Measurements from ENCODE around the gene THRSP. TPM values are rescaled to one million over a fixed set of nuclear protein-coding genes. Genes with fewer than 3 reads are reported as not detected.
"Not testable (repeated sequence)": the region's sequence is repeated elsewhere in the genome, so short reads cannot be mapped to it uniquely, and the experiment has no call there.

THRSP gene
- polyA plus RNA-seq, 2 donors, result 0.06 to 0.08 TPM

- no peak overlapping the region for H3K27ac ChIP-seq (ENCODE audit: low read depth in 2 of 2, low read length in 1 of 2)
- H3K27me3 ChIP-seq (ENCODE audit: control insufficient read depth in 1 of 2, insufficient read depth in 2 of 2, low read length in 2 of 2), result no peaks in the 10 kb centered on the region
- H3K4me1 ChIP-seq (ENCODE audit: control insufficient read depth in 2 of 2, insufficient read depth in 2 of 2, low read length in 1 of 2), result peaks cover 0 to 4% of the 10 kb centered on the region in 2 donors
- no peak overlapping the region for H3K4me3 ChIP-seq (ENCODE audit: low read depth in 1 of 2, low read length in 2 of 2)
- WGBS, 2 donors, result 81 to 86% methylated on average over 9 of the region's 9 CpGs
- H3K9me3 ChIP-seq (ENCODE audit: control insufficient read depth in 2 of 2, insufficient read depth in 1 of 2, low read depth in 1 of 2, low read length in 1 of 2), result no peaks in the 10 kb centered on the region
- no peaks in the 10 kb centered on the region for H3K36me3 ChIP-seq (ENCODE audit: control insufficient read depth in 2 of 2, insufficient read depth in 2 of 2, low read length in 1 of 2)
Observed at GRCh38 chr11:78037825-78038620, 25.6 kb upstream of the THRSP start.

DNA sequence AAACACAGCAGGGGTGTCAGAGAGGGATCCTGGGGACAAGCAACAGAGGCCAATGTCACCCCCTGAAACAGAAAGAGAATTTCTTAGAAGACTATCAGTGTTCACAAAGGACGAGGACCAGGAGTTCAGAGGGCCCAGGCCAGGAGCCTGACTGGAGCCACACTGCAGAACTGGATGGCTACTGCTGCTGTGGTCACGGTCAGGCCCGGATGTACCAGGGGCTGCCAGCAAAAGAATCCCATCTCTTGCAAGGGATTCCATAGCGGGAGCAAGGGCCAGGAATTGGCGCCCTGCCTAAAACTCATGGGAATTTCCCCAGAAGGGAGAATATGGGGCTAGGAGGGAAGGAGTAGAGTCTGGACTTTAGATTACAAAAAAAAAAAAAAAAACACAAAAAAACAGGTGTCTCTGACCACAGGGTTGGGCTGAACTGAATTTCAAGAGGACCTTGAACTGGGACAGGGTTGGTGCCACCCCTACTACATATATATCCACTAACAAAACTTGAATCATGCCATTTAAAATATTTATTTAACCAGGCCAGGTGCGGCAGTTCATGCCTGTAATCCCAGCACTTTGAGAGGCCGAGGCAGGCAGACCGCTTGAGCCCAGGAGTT lies 24.9 kb upstream of the THRSP start:
- H3K9me3 ChIP-seq (ENCODE audit: control insufficient read depth in 2 of 2, insufficient read depth in 1 of 2, low read depth in 1 of 2, low read length in 1 of 2), result no peaks in the 10 kb centered on the region
- WGBS, 2 donors, result 68 to 89% methylated on average over 8 of the region's 8 CpGs
- no peaks in the 10 kb centered on the region for H3K36me3 ChIP-seq (ENCODE audit: control insufficient read depth in 2 of 2, insufficient read depth in 2 of 2, low read length in 1 of 2)
- peaks cover 0 to 4% of the 10 kb centered on the region in 2 donors for H3K4me1 ChIP-seq (ENCODE audit: control insufficient read depth in 2 of 2, insufficient read depth in 2 of 2, low read length in 1 of 2)
- no peak overlapping the region for H3K4me3 ChIP-seq (ENCODE audit: low read depth in 1 of 2, low read length in 2 of 2)
- no peak overlapping the region for H3K27ac ChIP-seq (ENCODE audit: low read depth in 2 of 2, low read length in 1 of 2)
- no peaks in the 10 kb centered on the region for H3K27me3 ChIP-seq (ENCODE audit: control insufficient read depth in 1 of 2, insufficient read depth in 2 of 2, low read length in 2 of 2)

DNA sequence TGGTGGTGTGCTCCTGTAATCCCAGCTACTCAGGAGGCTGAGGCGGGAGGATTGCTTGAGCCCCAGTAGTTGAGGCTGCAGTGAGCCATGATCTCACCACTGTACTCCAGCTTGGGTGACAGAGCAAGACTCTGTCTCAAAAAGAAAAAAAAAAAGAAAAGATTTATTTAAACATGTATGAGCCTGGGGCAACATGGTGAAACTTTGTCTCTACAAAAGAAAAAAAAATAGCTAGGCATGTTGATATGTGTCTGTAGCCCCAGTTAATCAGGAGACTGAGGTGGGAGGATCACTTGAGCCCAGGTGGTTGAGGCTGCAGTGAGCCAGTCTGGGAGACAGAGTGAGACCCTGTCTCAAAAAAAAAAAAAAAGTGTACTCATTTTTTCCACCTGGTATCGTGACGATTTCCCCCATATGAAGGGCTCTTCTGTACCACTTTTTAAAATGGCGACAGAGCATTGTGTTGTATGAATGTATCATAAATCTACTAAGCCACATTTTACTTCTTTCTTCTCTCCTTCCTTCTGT lies 24.2 kb upstream of the THRSP start:
- Histone ChIP-seq H3K36me3 (ENCODE audit: control insufficient read depth in 2 of 2, insufficient read depth in 2 of 2, low read length in 1 of 2) (no peaks in the 10 kb centered on the region), H3K4me3 (ENCODE audit: low read depth in 1 of 2, low read length in 2 of 2) (no peak overlapping the region), H3K27me3 (ENCODE audit: control insufficient read depth in 1 of 2, insufficient read depth in 2 of 2, low read length in 2 of 2) (no peaks in the 10 kb centered on the region), H3K4me1 (ENCODE audit: control insufficient read depth in 2 of 2, insufficient read depth in 2 of 2, low read length in 1 of 2) (peaks cover 0 to 4% of the 10 kb centered on the region in 2 donors), H3K27ac (ENCODE audit: low read depth in 2 of 2, low read length in 1 of 2) (no peak overlapping the region), H3K9me3 (ENCODE audit: control insufficient read depth in 2 of 2, insufficient read depth in 1 of 2, low read depth in 1 of 2, low read length in 1 of 2) (no peaks in the 10 kb centered on the region)
- 72 to 74% methylated on average over 4 of the region's 4 CpGs for WGBS, 2 donors

- 18 to 25% methylated on average over 7 of the region's 7 CpGs for WGBS, 2 donors
- Histone ChIP-seq H3K36me3 (ENCODE audit: control insufficient read depth in 2 of 2, insufficient read depth in 2 of 2, low read length in 1 of 2) (no peaks in the 10 kb centered on the region), H3K4me1 (ENCODE audit: control insufficient read depth in 2 of 2, insufficient read depth in 2 of 2, low read length in 1 of 2) (peaks cover 0 to 4% of the 10 kb centered on the region in 2 donors), H3K27ac (ENCODE audit: low read depth in 2 of 2, low read length in 1 of 2) (no peak overlapping the region), H3K4me3 (ENCODE audit: low read depth in 1 of 2, low read length in 2 of 2) (no peak overlapping the region), H3K9me3 (ENCODE audit: control insufficient read depth in 2 of 2, insufficient read depth in 1 of 2, low read depth in 1 of 2, low read length in 1 of 2) (no peaks in the 10 kb centered on the region), H3K27me3 (ENCODE audit: control insufficient read depth in 1 of 2, insufficient read depth in 2 of 2, low read length in 2 of 2) (no peaks in the 10 kb centered on the region)
Observed at GRCh38 chr11:78039919-78040671, 23.6 kb upstream of the THRSP start.

DNA sequence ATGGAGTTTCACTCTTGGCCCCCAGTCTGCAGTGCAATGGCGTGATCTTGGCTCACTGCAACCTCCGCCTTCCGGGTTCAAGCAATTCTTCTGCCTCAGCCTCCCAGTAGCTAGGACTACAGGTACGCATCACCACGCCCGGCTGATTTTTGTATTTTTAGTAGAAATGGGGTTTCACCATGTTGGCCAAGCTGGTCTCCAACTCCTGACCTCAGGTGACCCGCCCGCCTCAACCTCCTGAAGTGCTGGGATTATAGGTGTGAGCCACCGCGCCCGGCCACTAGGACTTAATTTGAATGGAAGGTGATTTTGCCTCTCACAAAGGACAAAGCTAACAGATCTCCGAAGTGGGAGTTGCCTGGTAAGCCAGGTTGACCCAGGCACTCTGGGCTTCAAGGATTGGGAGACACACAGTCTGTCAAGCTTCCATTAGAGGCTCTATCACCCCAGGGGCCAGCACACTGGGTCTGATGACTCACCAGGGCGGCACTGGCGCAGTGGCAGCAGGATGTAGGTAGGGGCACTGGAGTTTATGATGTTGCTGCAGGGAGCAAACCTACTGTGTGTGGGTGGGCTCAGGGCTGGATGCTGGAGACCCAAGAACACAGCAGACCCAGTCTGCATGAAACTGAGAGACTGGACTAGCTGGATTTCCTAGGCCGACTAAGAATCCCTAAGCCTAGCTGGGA lies 22.8 kb upstream of the THRSP start:
- Histone ChIP-seq H3K36me3 (ENCODE audit: control insufficient read depth in 2 of 2, insufficient read depth in 2 of 2, low read length in 1 of 2) (no peaks in the 10 kb centered on the region), H3K27me3 (ENCODE audit: control insufficient read depth in 1 of 2, insufficient read depth in 2 of 2, low read length in 2 of 2) (no peaks in the 10 kb centered on the region), H3K27ac (ENCODE audit: low read depth in 2 of 2, low read length in 1 of 2) (no peak overlapping the region), H3K4me1 (ENCODE audit: control insufficient read depth in 2 of 2, insufficient read depth in 2 of 2, low read length in 1 of 2) (peaks cover 0 to 4% of the 10 kb centered on the region in 2 donors), H3K9me3 (ENCODE audit: control insufficient read depth in 2 of 2, insufficient read depth in 1 of 2, low read depth in 1 of 2, low read length in 1 of 2) (no peaks in the 10 kb centered on the region), H3K4me3 (ENCODE audit: low read depth in 1 of 2, low read length in 2 of 2) (no peak overlapping the region)
- 84 to 92% methylated on average over 15 of the region's 15 CpGs for WGBS, 2 donors

- H3K27me3 ChIP-seq (ENCODE audit: control insufficient read depth in 1 of 2, insufficient read depth in 2 of 2, low read length in 2 of 2); H3K4me1 ChIP-seq (ENCODE audit: control insufficient read depth in 2 of 2, insufficient read depth in 2 of 2, low read length in 1 of 2); H3K36me3 ChIP-seq (ENCODE audit: control insufficient read depth in 2 of 2, insufficient read depth in 2 of 2, low read length in 1 of 2); H3K27ac ChIP-seq (ENCODE audit: low read depth in 2 of 2, low read length in 1 of 2); H3K9me3 ChIP-seq (ENCODE audit: control insufficient read depth in 2 of 2, insufficient read depth in 1 of 2, low read depth in 1 of 2, low read length in 1 of 2); H3K4me3 ChIP-seq (ENCODE audit: low read depth in 1 of 2, low read length in 2 of 2): not testable (repeated sequence)
- WGBS, 2 donors, result 96 to 97% methylated on average over 8 of the region's 8 CpGs
Observed at GRCh38 chr11:78041380-78041719, 22.3 kb upstream of the THRSP start.

GRCh38 chr11:78041843-78042440 lies 21.7 kb upstream of the THRSP start:
- H3K27ac ChIP-seq (ENCODE audit: low read depth in 2 of 2, low read length in 1 of 2), result no peak overlapping the region
- no peaks in the 10 kb centered on the region for H3K9me3 ChIP-seq (ENCODE audit: control insufficient read depth in 2 of 2, insufficient read depth in 1 of 2, low read depth in 1 of 2, low read length in 1 of 2)
- H3K36me3 ChIP-seq (ENCODE audit: control insufficient read depth in 2 of 2, insufficient read depth in 2 of 2, low read length in 1 of 2), result no peaks in the 10 kb centered on the region
- H3K27me3 ChIP-seq (ENCODE audit: control insufficient read depth in 1 of 2, insufficient read depth in 2 of 2, low read length in 2 of 2), result no peaks in the 10 kb centered on the region
- WGBS, 2 donors, result 80 to 86% methylated on average over 14 of the region's 14 CpGs
- H3K4me1 ChIP-seq (ENCODE audit: control insufficient read depth in 2 of 2, insufficient read depth in 2 of 2, low read length in 1 of 2), result peaks cover 0 to 4% of the 10 kb centered on the region in 2 donors
- H3K4me3 ChIP-seq (ENCODE audit: low read depth in 1 of 2, low read length in 2 of 2), result no peak overlapping the region

GRCh38 chr11:78044706-78045105 lies 19.0 kb upstream of the THRSP start:
- no peaks in the 10 kb centered on the region for H3K9me3 ChIP-seq (ENCODE audit: control insufficient read depth in 2 of 2, insufficient read depth in 1 of 2, low read depth in 1 of 2, low read length in 1 of 2)
- no peaks in the 10 kb centered on the region for H3K27me3 ChIP-seq (ENCODE audit: control insufficient read depth in 1 of 2, insufficient read depth in 2 of 2, low read length in 2 of 2)
- peaks cover 0 to 4% of the 10 kb centered on the region in 2 donors for H3K4me1 ChIP-seq (ENCODE audit: control insufficient read depth in 2 of 2, insufficient read depth in 2 of 2, low read length in 1 of 2)
- no peak overlapping the region for H3K4me3 ChIP-seq (ENCODE audit: low read depth in 1 of 2, low read length in 2 of 2)
- no peaks in the 10 kb centered on the region for H3K36me3 ChIP-seq (ENCODE audit: control insufficient read depth in 2 of 2, insufficient read depth in 2 of 2, low read length in 1 of 2)
- no peak overlapping the region for H3K27ac ChIP-seq (ENCODE audit: low read depth in 2 of 2, low read length in 1 of 2)
- WGBS, 2 donors, result 78% methylated on average over 5 of the region's 5 CpGs

Data from esophagus (tissue), 2 donors.